H9 (cell line): ENCODE results near the gene C16orf90. TPM values are rescaled to one million over a fixed set of nuclear protein-coding genes. Genes with fewer than 3 reads are reported as not detected.
A peak's percentile ranks its signal among the peaks of the same experiment; 100 is the strongest.

Experiments used
- DNase-seq: peaks from one replicate; pipeline ENCODE4 v3.0.0-alpha.2; 2017
- H2AFZ ChIP-seq: one replicate; pipeline ENCODE4 v1.6.1; 2013; ENCODE audit warnings: mild to moderate bottlenecking, low read length, control low read depth, moderate library complexity
- H2AK5ac ChIP-seq: 2 replicates; pipeline ENCODE4 v1.6.1; 2013; ENCODE audit warnings: low read length, control low read depth, mixed read lengths; ENCODE audit not compliant: insufficient read length
- H2BK120ac ChIP-seq: one replicate; pipeline ENCODE4 v1.6.1; 2013; ENCODE audit warnings: low read depth, mild to moderate bottlenecking, low read length, control low read depth, inconsistent platforms; ENCODE audit not compliant: poor library complexity, severe bottlenecking
- H2BK12ac ChIP-seq: 2 replicates; pipeline ENCODE4 v1.6.1; 2013; ENCODE audit warnings: low read length, control low read depth, mixed read lengths, low read depth; ENCODE audit not compliant: insufficient read length
- H2BK15ac ChIP-seq: 2 replicates; pipeline ENCODE4 v1.6.1; 2013; ENCODE audit warnings: low read depth, low read length, control low read depth
- H2BK20ac ChIP-seq: one replicate; pipeline ENCODE4 v1.6.1; 2013; ENCODE audit warnings: low read depth, mild to moderate bottlenecking, low read length, control low read depth, inconsistent platforms; ENCODE audit not compliant: poor library complexity, severe bottlenecking
- H2BK5ac ChIP-seq: 2 replicates; pipeline ENCODE4 v1.6.1; 2013; ENCODE audit warnings: low read length, control low read depth, mixed read lengths; ENCODE audit not compliant: insufficient read length
- H3K14ac ChIP-seq: 2 replicates; pipeline ENCODE4 v1.6.1; 2013; ENCODE audit warnings: low read length, control low read depth; ENCODE audit not compliant: insufficient read depth
- H3K18ac ChIP-seq: 2 replicates; pipeline ENCODE4 v1.6.1; 2013; ENCODE audit warnings: low read depth, mild to moderate bottlenecking, mixed read lengths, low read length, control low read depth; ENCODE audit not compliant: insufficient read length
- H3K23ac ChIP-seq: 2 replicates; pipeline ENCODE4 v1.6.1; 2013; ENCODE audit warnings: low read length, control low read depth, mixed read lengths, low read depth; ENCODE audit not compliant: insufficient read length
- H3K23me2 ChIP-seq: 2 replicates; pipeline ENCODE4 v1.6.1; 2013; ENCODE audit warnings: low read depth, mild to moderate bottlenecking, mixed read lengths, low read length, control low read depth; ENCODE audit not compliant: insufficient read length, poor library complexity, severe bottlenecking
- H3K27ac ChIP-seq: 2 replicates; pipeline ENCODE4 v1.5.1; 2013; ENCODE audit warnings: low read length, control low read depth, mixed read lengths, low read depth; ENCODE audit not compliant: insufficient read length
- H3K27me3 ChIP-seq: 2 replicates; pipeline ENCODE4 v1.6.1; 2013; ENCODE audit warnings: low read length, control low read depth, inconsistent platforms; ENCODE audit not compliant: insufficient read depth
- H3K4ac ChIP-seq: 2 replicates; pipeline ENCODE4 v1.6.1; 2013; ENCODE audit warnings: low read depth, mild to moderate bottlenecking, control low read depth, inconsistent platforms, low read length, moderate library complexity
- H3K4me1 ChIP-seq: 2 replicates; pipeline ENCODE4 v1.6.1; 2013; ENCODE audit warnings: low read length, control low read depth, inconsistent platforms; ENCODE audit not compliant: insufficient read depth
- H3K4me2 ChIP-seq: 2 replicates; pipeline ENCODE4 v1.6.1; 2013; ENCODE audit warnings: low read length, control low read depth, mixed read lengths; ENCODE audit not compliant: insufficient read length, insufficient read depth
- H3K56ac ChIP-seq: 2 replicates; pipeline ENCODE4 v1.6.1; 2013; ENCODE audit warnings: low read depth, mild to moderate bottlenecking, mixed read lengths, low read length, control low read depth; ENCODE audit not compliant: insufficient read length
- H3K79me1 ChIP-seq: 2 replicates; pipeline ENCODE4 v1.6.1; 2013; ENCODE audit warnings: low read depth, mild to moderate bottlenecking, moderate library complexity, low read length, control low read depth, inconsistent platforms; ENCODE audit not compliant: insufficient read depth, poor library complexity, severe bottlenecking
- H3K79me2 ChIP-seq: 2 replicates; pipeline ENCODE4 v1.6.1; 2013; ENCODE audit warnings: low read length, control low read depth, inconsistent platforms; ENCODE audit not compliant: insufficient read depth
- H3K9ac ChIP-seq: 2 replicates; pipeline ENCODE4 v1.6.1; 2013; ENCODE audit warnings: low read length, control low read depth, mixed read lengths; ENCODE audit not compliant: insufficient read length; ENCODE audit errors: extremely low read depth
- H3K9me3 ChIP-seq: one replicate; pipeline ENCODE4 v1.6.1; 2013; ENCODE audit warnings: low read depth, low read length, inconsistent platforms; ENCODE audit not compliant: control insufficient read depth
- H3T11ph ChIP-seq: one replicate; pipeline ENCODE4 v1.6.1; 2013; ENCODE audit warnings: mild to moderate bottlenecking, low read length, control low read depth, inconsistent platforms
- H4K20me1 ChIP-seq: one replicate; pipeline ENCODE4 v1.6.1; 2013; ENCODE audit not compliant: control insufficient read depth, insufficient read length, insufficient read depth
- H4K5ac ChIP-seq: 2 replicates; pipeline ENCODE4 v1.6.1; 2013; ENCODE audit warnings: low read depth, mild to moderate bottlenecking, mixed read lengths, low read length, control low read depth; ENCODE audit not compliant: insufficient read length
- H4K8ac ChIP-seq: replicated peaks from 2 replicates; pipeline ENCODE4 v1.6.1; 2013; ENCODE audit warnings: low read length, control low read depth, mixed read lengths, low read depth; ENCODE audit not compliant: insufficient read length
- H4K91ac ChIP-seq: 2 replicates; pipeline ENCODE4 v1.6.1; 2013; ENCODE audit warnings: low read depth, mild to moderate bottlenecking, moderate library complexity, mixed read lengths, low read length, control low read depth; ENCODE audit not compliant: insufficient read length
- H3K27ac Mint-ChIP-seq, 3 experiments: 2 replicates in 2 of 3; 3 replicates in 1 of 3; pipeline ENCODE4 v1.8.0; 2020 to 2021; ENCODE audit warnings: mixed read lengths in 3 of 3, mild to moderate bottlenecking in 1 of 3, moderate library complexity in 1 of 3
- H3K27me3 Mint-ChIP-seq: 2 replicates; pipeline ENCODE4 v1.8.0; 2021; ENCODE audit warnings: low read depth, mild to moderate bottlenecking, moderate library complexity, mixed read lengths
- H3K36me3 Mint-ChIP-seq, 3 experiments: 2 replicates in 2 of 3; 3 replicates in 1 of 3; pipeline ENCODE4 v1.8.0; 2020 to 2021; ENCODE audit warnings: low read depth in 3 of 3, mixed read lengths in 3 of 3; ENCODE audit not compliant: insufficient read depth in 1 of 3
- H3K4me1 Mint-ChIP-seq, 2 experiments: 2 replicates each; pipeline ENCODE4 v1.8.0; 2020; ENCODE audit warnings: mixed read lengths in 2 of 2
- H3K4me3 Mint-ChIP-seq, 2 experiments: 2 replicates in 1 of 2; 3 replicates in 1 of 2; pipeline ENCODE4 v1.8.0; 2020 to 2021; ENCODE audit warnings: mild to moderate bottlenecking in 2 of 2, mixed read lengths in 2 of 2, moderate library complexity in 1 of 2
- H3K9me3 Mint-ChIP-seq, 2 experiments: 2 replicates in 1 of 2; 3 replicates in 1 of 2; pipeline ENCODE4 v1.8.0; 2020; ENCODE audit warnings: mild to moderate bottlenecking in 2 of 2, mixed read lengths in 2 of 2, moderate library complexity in 1 of 2
- WGBS: extraction: QIAGEN DNeasy Blood & Tissue Kit; methylation state at CpG from one replicate; pipeline ENCODE4 v1.1.7; 2013; ENCODE audit warnings: missing lambda C conversion rate, low lambda C conversion rate, mixed read lengths; ENCODE audit not compliant: insufficient read length; ENCODE audit errors: extremely low coverage; 5-methylcytosine and 5-hydroxymethylcytosine counted together
- total RNA-seq: library from RNA; stranded (reverse); gene quantifications from 2 replicates; pipeline ENCODE4 v1.2.1, GENCODE V29; 2021
- TF ChIP-seq, protein P1 (sequence below): fragments of 200-600 bp; sonication (generic); conservative IDR thresholded peaks from 3 replicates; pipeline ENCODE4 v1.8.0; 2021; ENCODE audit warnings: antibody characterized with exemption, mild to moderate bottlenecking

C16orf90 gene
- total RNA-seq, 1 experiment from 2014 or later, result not detected

GRCh38 chr16:3469736-3470135 is 25.6 kb downstream of the C16orf90 start:
- Histone ChIP-seq H3K27me3 (no peaks in the 10 kb centered on the region), H3K23me2 (no peaks in the 10 kb centered on the region), H3K79me2 (peaks cover 31% of the 10 kb centered on the region; the same call in 1 of the 2 replicates), H4K5ac (no peak overlapping the region), H4K8ac (no peak overlapping the region), H3K9me3 (no peaks in the 10 kb centered on the region), H2BK15ac (no peak overlapping the region), H3T11ph (no peak overlapping the region), H3K79me1 (peaks cover 15% of the 10 kb centered on the region), H3K4me2 (no peak overlapping the region), H2BK5ac (no peak overlapping the region), H3K27ac (no peak overlapping the region), H2BK120ac (no peak overlapping the region), H2AFZ (no peak overlapping the region), H3K56ac (no peak overlapping the region), H3K18ac (no peak overlapping the region), H3K4ac (no peak overlapping the region), H3K23ac (no peak overlapping the region), H3K14ac (no peak overlapping the region), H4K20me1 (no peaks in the 10 kb centered on the region), H2BK12ac (no peak overlapping the region), H2AK5ac (no peak overlapping the region), H3K9ac (no peak overlapping the region), H2BK20ac (no peak overlapping the region), H4K91ac (no peak overlapping the region), H3K4me1 (no peaks in the 10 kb centered on the region; the same call in 1 of the 2 replicates)
- TF ChIP-seq, protein P1, sequence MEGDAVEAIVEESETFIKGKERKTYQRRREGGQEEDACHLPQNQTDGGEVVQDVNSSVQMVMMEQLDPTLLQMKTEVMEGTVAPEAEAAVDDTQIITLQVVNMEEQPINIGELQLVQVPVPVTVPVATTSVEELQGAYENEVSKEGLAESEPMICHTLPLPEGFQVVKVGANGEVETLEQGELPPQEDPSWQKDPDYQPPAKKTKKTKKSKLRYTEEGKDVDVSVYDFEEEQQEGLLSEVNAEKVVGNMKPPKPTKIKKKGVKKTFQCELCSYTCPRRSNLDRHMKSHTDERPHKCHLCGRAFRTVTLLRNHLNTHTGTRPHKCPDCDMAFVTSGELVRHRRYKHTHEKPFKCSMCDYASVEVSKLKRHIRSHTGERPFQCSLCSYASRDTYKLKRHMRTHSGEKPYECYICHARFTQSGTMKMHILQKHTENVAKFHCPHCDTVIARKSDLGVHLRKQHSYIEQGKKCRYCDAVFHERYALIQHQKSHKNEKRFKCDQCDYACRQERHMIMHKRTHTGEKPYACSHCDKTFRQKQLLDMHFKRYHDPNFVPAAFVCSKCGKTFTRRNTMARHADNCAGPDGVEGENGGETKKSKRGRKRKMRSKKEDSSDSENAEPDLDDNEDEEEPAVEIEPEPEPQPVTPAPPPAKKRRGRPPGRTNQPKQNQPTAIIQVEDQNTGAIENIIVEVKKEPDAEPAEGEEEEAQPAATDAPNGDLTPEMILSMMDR, result no peak
- peaks cover 28 to 35% of the 10 kb centered on the region in 2 experiments for H3K4me1 Mint-ChIP-seq
- no peak for DNase-seq
- peaks cover 13 to 24% (median 15%) of the 10 kb centered on the region in 3 experiments; a peak in 5 of 7 replicates for H3K36me3 Mint-ChIP-seq
- H3K4me3 Mint-ChIP-seq, result no peak overlapping the region
- H3K27ac Mint-ChIP-seq, result peak overlapping the region in 1 of 3 experiments; percentile 81; a peak in 1 of 7 replicates
- no peaks in the 10 kb centered on the region for H3K27me3 Mint-ChIP-seq
- WGBS, result no CpG with 5 or more reads among the region's 7 CpGs
- H3K9me3 Mint-ChIP-seq, result no peaks in the 10 kb centered on the region
